Activated CD4-positive, alpha-beta T cell treated with anti-CD3 and anti-CD28 coated beads for 48 hours (primary cell): ENCODE data around the gene VPS41.

ENCODE experiments used
- DNase-seq: peaks from one replicate; pipeline ENCODE4 v3.0.0-alpha.2; 2020

Gene VPS41

DNA sequence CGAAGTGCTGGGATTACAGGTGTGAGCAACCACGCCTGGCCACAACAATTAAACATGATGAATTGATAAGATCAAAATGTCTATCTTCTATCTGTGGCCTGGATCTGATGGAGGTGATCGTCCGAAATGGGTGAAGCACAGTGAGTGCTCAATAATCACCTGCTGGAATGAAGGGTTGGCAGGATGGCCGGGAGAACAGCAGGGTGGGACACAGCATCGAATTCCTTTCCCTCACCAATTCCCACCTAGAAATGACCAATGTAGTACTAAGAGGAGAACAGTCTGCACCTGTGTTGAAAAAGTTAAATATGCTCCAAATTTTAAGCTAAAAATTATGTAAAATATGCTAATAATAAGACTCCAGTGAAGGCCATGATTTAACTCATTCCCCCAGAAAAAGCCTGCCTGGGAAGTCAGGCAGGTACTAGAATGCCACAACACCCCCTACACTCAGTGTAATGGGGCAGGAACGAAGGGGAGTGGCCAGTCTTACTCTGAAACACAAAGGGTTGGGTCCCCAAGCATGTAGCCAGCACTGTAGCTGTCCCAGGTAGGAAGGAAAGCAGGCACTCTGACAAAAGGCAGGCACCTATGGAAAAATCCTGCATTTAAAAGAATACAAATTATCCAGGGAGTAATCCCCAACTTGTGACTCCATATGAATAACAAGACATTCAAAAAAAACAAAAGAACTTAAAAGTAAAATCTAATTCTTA, 110.3 kb downstream of the VPS41 start:
- DNase-seq = no peak

DNA sequence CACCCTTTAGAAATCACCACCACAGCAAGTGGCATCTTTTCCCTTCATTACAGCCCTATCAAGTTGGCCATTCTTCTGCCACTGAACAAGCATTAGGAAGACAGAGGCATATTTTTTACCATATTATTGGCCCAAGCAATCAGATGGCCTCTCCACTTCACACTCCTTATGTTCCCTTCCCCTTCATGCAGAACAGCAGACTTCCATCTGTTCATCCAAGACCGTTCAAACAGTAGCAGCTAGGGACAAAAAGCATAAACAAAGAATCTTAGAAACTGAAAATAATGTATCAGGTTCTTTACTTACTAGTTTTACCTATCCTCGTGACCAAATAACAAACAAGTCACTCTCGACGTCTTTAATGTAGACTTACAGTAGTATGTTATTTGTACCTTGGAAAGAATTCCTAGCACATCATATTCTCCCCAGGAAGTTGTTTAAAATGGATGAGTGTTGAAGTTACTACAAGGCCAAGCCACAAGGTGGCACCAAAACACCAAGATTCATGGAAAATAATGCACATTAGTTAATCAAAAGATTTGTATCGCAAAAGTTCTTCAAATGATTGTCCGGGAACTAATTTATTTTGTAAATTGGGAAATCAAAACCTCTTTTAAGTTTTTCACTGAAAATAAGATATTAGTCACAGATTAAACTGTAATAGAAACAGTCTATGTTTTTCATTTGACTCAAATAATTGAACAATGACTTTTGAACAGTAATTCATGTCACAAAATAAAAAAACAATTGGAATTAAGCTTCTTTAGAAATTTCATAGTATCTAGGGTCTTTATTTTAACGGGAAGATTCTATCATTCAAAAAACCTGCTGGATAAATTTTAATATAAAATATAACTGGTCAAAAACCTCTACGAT, 112.1 kb downstream of the VPS41 start:
- DNase-seq = peak; percentile 50

DNA sequence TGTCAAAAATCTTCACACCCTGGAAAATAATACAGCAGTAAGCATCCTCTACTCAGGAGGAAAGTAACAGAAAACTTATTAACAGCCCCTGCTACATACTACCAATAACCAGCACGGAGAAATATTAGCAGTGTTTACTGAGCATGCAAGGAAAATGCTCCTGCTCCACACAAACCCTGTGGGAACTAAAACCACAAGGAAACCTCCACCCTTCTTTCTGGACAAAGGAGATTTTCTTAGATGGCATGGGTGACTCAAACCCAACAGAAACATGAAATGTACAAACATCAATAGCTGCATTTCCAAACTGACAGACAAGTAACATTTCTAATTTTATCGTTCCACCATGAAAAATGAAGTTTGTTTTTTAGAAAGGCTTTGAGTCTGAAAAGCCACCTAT, 113.4 kb downstream of the VPS41 start:
- no peak for DNase-seq

DNA sequence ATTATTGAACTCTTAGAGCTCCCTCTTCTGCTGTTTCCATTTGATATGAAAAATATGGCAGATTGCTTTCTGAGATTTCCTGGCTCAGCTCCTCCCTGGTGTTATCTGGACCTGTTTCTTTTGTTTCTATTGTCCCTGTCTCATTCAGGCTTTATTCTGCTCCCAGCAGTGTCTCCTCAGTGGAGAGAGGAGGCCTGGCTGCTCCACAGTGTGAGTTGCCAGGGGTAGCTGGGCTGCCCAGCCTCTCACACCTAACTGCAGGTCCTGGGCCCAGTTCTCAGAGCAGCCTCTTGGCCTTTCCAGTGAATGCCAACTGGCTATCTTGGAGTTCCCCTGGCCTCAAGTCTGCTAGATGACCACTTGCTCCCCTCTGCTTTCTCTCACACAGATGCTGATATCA, 127.0 kb downstream of the VPS41 start:
- no peak for DNase-seq

DNA sequence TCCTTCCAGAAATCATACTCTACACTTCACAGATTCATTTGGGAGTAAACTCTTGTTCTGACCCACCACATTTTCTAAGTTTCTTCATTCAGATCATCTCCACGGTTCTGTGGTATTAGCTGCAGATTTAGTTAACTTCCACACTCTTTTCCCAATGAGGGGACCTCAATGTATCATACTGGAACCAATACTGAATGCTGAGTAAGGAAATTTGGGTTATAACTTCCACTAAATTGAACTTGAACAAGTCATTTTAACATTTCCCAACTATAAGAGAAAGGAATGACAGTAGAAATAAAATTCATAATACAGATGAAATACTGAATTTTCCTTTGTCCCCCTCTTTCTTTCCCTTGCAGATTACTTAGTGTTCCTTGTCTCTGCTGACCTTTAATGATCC, 131.4 kb downstream of the VPS41 start:
- DNase-seq = no peak

DNA sequence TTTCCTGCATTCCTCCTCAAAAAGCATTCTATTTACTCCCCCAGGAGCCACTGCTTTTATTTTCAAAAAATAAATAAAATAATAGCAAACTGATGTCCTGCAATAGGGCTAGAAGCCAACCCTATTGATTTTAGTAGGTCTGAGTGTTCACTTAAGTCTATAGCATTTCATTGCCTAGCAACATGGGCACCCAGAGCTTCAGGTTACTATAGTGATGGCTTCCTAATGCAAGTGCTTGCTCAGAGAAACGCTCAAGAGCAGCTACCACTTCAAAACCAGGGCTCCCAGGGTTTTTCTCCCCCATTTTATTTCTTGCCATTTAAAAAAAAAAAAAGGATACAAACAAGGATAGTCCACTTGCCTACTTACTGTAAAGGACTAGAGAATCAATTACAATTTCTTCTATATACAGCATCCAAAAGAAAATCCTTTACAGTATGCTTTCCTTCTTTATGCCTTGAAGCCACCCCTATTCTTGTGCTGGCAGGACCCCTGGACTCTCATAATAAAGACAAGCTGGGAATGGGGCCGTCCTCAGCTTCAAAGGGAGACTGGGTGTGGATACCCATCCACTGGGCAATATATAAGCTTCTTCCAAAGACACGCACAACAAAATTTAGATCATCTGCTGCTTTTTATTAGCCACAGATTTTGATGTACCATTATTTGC, 133.3 kb downstream of the VPS41 start:
- no peak for DNase-seq

DNA sequence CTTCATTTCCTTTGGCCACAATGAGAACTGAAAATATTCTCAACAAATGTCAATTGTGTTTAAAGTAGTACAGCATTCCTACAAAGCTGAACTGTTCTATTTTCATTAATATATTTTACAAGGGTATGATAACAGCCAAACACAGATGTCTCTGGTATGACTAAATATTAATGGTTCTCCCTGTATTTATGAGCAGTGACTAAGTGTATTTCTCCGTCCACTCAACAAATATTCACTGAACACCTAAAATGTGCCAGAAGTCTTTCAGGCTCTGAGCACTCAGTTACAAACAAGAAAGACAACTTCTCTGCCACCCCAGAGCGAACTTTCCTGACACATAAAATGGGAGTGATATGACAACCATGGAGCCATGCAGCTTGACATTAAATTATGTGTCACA, 135.6 kb downstream of the VPS41 start:
- no peak for DNase-seq

DNA sequence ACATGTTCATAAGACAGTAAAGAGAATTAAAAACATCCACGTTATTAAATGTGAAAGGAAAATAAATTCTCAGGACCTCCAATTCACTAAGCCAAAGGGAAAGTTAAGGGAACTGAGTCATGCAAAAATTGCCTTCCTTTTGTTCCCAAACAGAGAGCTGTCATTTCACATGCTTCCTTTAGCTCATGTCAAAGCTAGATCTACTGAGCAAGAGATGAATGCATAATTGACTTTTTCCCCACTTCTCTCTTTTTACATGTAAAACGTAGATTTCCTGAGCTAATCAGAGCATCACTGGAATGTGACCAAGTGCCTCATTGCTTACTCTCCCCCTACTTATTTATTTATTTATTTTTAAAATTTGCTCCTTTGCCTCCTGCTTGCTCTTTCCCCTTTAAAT, 148.8 kb downstream of the VPS41 start:
- DNase-seq = no peak

DNA sequence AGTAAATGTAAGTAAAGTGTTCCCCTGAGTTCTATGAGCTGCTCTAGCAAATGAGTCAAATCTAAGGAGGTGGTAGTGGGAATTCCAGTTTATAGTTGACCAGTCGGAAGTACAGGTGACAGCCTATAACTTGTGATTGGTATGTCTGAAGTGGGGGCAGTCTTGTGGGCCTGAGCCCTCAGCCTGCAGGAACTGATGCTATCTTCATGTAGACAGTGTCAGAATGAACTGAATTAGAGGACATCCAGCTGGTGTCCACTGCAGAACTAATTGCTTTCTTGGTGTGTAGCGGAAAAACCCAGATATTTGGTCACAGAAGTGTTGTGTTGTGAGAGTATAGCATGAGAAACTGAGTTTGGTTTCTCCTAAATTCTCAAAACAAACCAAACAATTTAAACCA, 150.0 kb downstream of the VPS41 start:
- DNase-seq = no peak

DNA sequence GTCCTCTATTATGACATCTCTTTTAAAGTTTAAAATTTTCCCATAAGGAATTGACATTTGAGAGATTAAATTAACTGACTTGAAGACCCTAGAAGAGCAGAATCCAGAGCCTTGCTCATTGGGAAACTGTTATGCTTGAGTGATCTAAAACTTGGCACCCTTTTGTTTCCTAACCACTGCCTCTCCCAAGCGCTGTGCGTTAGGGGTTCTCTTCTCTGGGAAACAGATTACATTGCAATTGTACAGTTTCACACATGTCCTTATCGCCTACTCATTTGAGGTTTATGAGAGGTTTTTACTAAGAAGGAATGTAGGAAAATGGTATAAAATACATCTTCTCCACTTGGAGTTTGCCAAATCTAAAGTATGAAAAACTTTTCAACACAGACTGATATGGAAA, 151.1 kb downstream of the VPS41 start:
- no peak for DNase-seq

DNA sequence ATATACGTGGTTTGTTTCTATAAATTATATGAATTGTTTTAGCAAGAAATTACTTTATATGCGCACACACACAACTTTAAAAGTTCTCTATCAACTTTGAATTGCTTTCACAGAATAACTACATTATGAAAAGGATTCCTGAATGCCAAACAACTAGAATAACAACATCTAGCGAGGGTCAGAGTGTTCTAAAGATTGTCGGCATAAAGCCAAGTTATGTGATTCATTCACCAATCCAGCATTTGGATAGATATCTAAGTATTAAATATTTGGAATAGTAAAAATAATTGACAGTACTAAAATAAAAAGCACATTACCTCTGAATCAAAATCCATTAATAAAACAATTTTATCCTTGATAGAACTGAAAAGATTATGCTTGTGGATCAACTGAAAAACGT, 152.5 kb downstream of the VPS41 start:
- no peak for DNase-seq

DNA sequence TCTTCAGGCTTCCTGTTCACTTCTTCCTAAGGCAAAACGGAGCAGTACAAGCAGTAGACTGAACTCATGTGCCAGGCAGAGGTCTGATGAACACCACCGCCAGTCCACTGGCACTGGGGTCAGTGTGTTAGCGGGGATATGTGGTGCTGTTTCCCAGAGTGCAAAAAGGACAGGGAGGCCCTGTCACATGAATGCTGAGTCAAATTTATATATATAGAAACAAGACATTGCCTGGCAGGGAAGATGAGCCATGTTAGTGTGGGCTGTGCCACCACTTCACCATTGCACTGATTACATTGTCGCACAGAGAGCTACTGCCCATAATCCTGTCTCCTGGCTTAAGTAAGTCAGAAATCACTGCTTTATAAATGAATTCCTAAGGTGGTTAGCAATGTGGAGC, 155.6 kb downstream of the VPS41 start:
- DNase-seq = no peak

DNA sequence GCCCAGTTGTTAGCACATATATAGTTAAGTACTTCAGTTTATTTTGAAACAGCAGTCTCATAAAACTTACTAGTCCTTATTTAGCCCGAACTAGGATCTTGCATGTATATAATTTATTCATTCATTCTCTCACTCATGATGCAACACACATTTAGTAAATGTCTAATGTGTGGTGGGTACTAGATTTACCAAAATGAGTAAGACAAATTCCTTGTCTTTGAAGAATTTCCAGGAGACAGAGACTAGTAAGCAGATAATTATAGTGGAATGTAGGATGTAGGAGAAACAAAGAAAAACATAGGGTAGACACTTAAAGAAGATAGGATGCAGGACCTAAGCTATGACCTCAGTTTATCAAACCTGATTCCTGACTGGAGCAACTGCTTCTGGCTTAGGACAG, 157.6 kb downstream of the VPS41 start:
- no peak for DNase-seq

DNA sequence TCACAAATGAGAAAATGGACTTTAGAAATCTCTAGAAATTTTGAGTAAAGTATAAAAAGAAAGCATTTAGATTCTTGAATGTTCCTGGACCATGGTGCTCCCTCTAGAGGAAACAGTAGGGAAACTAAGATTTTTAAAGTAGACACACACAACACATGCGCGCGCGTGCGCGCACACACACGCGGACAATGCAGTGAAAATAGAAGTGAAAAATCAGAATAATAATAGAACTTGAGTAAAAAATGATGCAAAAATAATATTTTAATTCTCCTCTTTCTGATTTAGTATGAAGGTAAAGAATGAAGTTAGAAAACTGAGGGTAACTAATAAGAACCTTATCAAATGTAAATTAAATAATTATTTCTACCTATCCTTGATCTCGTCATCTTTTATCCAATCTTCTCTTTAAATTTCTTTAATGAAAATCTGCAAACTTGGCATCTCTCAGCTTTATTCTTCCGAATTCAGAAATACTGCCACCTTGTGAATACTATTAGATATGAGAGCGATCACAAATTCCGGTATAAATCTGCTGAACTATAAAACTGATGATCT, 160.9 kb downstream of the VPS41 start:
- no peak for DNase-seq

DNA sequence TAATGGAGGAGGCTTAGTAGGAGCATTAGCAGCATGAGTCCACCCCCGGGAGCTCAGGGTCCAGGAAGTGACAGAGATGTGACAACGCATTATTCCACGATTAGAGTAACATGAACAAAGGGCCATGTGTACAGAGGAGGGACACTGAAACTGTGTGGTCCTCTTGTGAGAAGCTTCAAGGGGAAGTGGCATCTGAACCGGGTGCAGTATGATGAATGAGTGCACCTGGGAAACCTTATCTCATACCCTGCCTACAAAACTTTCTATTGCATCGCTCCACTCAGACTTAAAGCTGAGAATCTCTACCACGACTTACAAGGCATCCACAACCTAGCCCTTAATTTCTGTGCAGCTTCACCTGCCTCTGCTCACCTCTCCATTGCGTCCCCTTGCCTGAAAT, 162.6 kb downstream of the VPS41 start:
- DNase-seq = no peak

DNA sequence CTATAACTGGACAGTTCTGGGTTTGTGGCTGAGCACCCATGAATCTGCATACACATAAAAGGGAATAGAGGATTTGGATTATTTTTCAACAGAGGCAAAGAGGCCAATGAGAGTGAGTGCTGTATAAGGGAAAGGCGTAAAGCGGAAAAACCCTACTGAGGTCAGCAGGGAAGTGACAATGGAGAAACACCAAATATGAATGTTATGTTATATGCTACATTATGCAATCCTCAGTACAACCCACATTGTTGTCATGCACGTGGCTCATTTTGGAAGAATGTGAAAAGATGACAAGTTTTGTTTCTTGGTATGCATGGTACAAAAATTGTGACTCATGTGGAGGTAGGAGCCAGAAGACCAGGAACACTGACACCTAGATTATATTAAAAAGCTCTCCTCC, 164.2 kb downstream of the VPS41 start:
- DNase-seq = no peak

DNA sequence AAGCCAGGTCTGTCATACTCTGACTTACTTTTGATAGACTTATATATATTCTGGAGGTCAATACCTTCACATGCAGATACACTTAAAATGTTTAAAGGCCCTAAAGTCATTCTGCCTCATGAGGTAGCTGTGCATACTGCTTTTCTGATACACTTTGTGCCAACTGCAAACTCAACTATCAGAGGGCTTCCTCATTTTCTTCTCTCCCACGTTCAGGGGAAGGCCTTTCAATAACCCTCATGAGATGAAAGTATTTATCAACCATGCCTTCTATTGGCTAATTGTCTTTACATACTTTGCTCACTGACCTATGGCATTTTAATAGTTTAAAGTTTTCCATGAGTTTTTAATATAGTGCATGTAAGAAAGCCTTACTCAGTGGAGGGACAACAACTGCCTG, 165.1 kb downstream of the VPS41 start:
- DNase-seq = no peak

DNA sequence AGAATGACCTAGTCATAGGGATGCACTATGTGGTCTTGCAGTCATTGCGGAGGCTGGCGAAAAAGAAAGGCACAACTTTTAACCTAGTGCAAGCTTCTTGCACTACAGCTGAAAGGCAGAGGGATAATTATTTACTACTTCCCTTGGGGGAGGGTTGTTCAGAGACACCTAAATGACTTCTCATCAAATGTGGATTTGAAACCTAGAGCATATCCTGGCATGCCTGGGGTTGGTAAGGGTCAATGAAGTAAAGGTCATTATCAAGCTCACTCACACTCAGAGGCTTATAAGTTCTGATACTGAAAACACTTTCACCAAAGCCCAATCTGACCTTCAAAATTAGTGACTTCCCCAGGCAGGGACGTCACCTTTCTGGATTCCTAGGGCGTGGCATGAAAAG, 168.9 kb downstream of the VPS41 start:
- DNase-seq = no peak

DNA sequence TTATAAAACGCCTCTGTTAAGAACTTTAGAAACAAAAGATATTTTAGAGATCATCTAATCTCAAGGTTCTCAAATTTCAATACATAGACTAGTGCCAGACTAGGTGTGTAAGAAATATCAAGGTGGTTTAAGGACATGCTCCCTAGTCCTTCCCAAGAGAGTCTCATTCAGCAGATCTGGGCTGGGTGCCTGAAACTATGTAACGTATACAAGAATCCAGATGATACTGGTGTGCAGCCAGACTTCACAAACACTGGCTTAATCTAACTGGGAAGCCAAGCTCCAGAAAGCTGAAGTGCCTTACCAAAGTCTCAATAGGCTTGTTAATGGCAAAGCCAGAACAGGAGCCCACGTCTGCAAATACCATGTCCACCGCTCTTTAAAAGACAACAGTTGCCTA, 172.9 kb downstream of the VPS41 start:
- DNase-seq = no peak

DNA sequence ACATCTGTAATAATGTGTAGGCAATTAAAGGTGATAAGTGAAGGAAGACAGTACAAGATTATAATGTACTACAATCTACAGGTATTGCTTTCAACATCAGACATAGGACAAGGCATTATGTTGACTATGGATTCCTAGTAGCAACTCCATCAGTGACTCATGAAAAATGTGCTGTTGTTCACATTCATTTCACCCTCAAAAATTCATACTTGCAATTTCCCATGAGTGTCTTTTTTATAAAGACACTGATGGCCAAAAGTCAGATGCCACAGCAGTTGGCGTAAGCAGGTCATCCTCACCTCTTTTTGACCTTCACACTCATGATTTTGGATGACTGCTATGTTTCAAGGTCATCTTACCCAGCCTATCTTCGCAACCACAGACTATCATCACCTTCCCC, 177.8 kb downstream of the VPS41 start:
- no peak for DNase-seq

DNA sequence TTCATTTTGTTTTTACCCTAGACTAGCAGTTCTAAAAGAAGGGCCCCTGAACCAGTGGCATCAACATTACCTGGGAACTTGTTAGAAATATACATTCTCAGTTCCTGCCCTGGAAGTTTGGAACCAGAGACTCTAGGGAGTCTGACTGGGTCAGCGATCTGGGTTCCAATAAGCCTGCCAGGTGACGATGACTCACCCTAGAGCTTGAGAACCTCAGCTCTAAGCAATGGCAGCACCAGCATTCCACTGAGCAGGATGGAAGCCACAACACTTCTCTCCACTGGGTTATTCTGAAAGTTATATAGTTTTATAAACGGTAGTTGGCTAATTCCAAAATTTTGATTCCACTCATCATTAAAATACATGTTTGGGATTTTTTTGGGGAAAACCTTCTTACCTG, 180.8 kb downstream of the VPS41 start:
- no peak for DNase-seq

DNA sequence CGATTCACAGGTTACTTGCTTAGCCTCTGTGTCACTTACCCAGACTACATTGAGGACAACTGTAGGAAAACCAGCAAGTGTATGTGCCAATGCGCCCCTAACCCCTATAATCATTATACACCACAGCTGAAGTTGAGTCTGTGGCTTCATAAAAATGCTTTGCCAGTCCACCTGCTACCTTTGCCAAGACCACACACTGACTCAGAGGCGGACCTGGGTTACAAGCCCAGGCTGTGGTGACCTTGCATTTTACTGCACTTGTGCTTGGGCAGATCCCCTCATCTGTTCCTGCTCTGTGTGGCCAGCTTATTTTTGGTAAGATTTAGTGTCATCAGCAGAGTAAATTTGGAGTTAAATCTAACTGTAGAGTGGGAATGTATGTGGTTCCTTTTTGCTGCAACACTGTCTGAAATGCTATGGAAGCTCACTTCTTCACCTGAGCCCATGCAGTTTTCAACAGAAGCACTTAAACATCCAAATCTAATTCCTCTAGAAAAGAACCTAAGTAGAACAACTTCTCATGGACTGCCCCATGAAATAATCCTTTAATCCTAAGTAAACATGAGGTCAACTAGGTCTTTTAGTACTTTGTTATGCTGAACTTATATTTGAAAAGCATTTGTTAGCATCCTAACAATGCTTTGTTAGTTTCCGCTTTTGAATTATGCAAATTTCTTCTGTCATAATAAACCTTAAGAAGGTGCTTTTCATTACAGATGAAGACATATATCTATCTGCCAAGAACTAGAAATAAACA, 181.6 kb downstream of the VPS41 start:
- no peak for DNase-seq

DNA sequence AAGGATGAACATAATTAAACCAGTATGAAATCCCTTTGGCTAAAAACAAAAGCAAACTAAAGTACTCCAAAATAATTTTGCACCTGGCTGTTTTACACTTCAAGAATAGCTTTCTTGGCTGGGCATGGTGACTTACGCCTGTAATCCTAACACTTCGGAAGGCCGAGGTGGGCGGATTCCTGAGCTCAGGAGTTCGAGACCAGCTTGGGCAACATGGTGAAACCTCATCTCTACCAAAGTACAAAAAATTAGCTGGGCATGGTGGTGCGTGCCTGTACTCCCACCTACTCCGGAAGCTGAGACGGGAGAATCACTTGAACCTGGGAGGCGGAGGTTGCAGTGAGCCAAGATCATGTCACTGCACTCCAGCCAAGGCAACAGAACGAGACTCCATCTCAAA, 185.7 kb downstream of the VPS41 start:
- no peak for DNase-seq
